Endothelial cell of umbilical vein (primary cell): ENCODE results near the gene NEO1. TPM values are rescaled to one million over a fixed set of nuclear protein-coding genes. Genes with fewer than 3 reads are reported as not detected.

Experiments used
- BruUV-seq: library from RNA; stranded (reverse); fragments of 400-500 nt; replicated peaks from 2 replicates; lab custom pipeline; 2021; lab: Mats Ljungman, UMichigan
- CTCF ChIA-PET: fragments of 300-600, 350-600 bp; sonication (Branson Sonifier 250); formaldehyde crosslinking; loops from one replicate; lab custom pipeline; 2021; ENCODE audit warnings: antibody characterized with exemption, inconsistent platforms; lab: Charles Lee
- POLR2A ChIA-PET: fragments of 300-600, 350-600 bp; sonication (Branson Sonifier 250); formaldehyde crosslinking; loops from one replicate; lab custom pipeline; 2021; ENCODE audit warnings: antibody characterized with exemption, inconsistent platforms; lab: Charles Lee
- DNase-seq: peaks from one replicate; pipeline ENCODE4 v3.0.0-alpha.2; 2011; ENCODE audit warnings: low read depth, low spot score
- FAIRE-seq: peaks from 2 replicates; lab custom pipeline; 2011; peaks lifted over from hg19 to GRCh38; lab: Jason Lieb, UNC
- H2AFZ ChIP-seq: 2 replicates; pipeline ENCODE4 v1.6.0; 2012; ENCODE audit warnings: low read depth, low read length, control low read depth, inconsistent platforms
- H3K27ac ChIP-seq: 2 replicates; pipeline ENCODE4 v1.5.1; 2011; ENCODE audit warnings: low read depth, mild to moderate bottlenecking, control low read depth, low read length, moderate library complexity; ENCODE audit not compliant: insufficient read depth
- H3K27me3 ChIP-seq, 2 experiments: 2 replicates each; pipeline versions ENCODE4 v1.6.0 to v1.6.1; 2011; ENCODE audit warnings: low read length in 2 of 2, mixed read lengths in 1 of 2; ENCODE audit not compliant: control insufficient read depth in 2 of 2, insufficient read depth in 2 of 2
- H3K36me3 ChIP-seq, 2 experiments: 2 replicates in 1 of 2; 3 replicates in 1 of 2; pipeline ENCODE4 v1.5.1; 2011; ENCODE audit warnings: low read length in 2 of 2, mild to moderate bottlenecking in 1 of 2, moderate library complexity in 1 of 2; ENCODE audit not compliant: control insufficient read depth in 2 of 2, insufficient read depth in 2 of 2; ENCODE audit errors: extremely low read depth in 1 of 2
- H3K4me1 ChIP-seq: 3 replicates; pipeline ENCODE4 v1.5.1; 2011; ENCODE audit warnings: mild to moderate bottlenecking, low read length; ENCODE audit not compliant: control insufficient read depth, insufficient read depth; ENCODE audit errors: extremely low read depth
- H3K4me2 ChIP-seq: 2 replicates; pipeline ENCODE4 v1.6.1; 2011; ENCODE audit warnings: low read length, control low read depth, mixed read lengths; ENCODE audit not compliant: insufficient read depth
- H3K4me3 ChIP-seq, 3 experiments: fragments of 200-600 bp in 1 of 3; sonication (generic), shearing (Covaris generic) in 1 of 3; replicated peaks in 1 of 3; 2 replicates each; pipeline ENCODE4 v1.5.1; 2011 to 2016; ENCODE audit warnings: control low read depth in 3 of 3, low read length in 3 of 3, mild to moderate bottlenecking in 2 of 3, inconsistent platforms in 1 of 3, low read depth in 1 of 3, moderate library complexity in 1 of 3; ENCODE audit not compliant: insufficient read depth in 1 of 3
- H3K79me2 ChIP-seq: 2 replicates; pipeline ENCODE4 v1.6.0; 2012; ENCODE audit warnings: low read length, inconsistent platforms; ENCODE audit not compliant: control insufficient read depth, insufficient read depth
- H3K9ac ChIP-seq: replicated peaks from 2 replicates; pipeline ENCODE3; 2011; ENCODE audit warnings: low read length, control low read depth; ENCODE audit not compliant: insufficient read depth; ENCODE audit errors: extremely low read depth
- H3K9me1 ChIP-seq: replicated peaks from 3 replicates; pipeline ENCODE4 v1.6.0; 2011; ENCODE audit warnings: mild to moderate bottlenecking, low read length; ENCODE audit not compliant: control insufficient read depth, insufficient read depth; ENCODE audit errors: extremely low read depth
- H3K9me3 ChIP-seq: replicated peaks from 2 replicates; pipeline ENCODE4 v1.5.1; 2012; ENCODE audit warnings: low read length, inconsistent platforms; ENCODE audit not compliant: control insufficient read depth, insufficient read depth
- H4K20me1 ChIP-seq: replicated peaks from 2 replicates; pipeline ENCODE3; 2011; ENCODE audit warnings: mild to moderate bottlenecking, low read length; ENCODE audit not compliant: control insufficient read depth, insufficient read depth; ENCODE audit errors: extremely low read depth
- EZH2 ChIP-seq: IDR thresholded peaks from 2 replicates; pipeline ENCODE4 v1.6.1; 2012; ENCODE audit warnings: borderline replicate concordance, low read depth, mild to moderate bottlenecking, moderate library complexity, low read length, inconsistent platforms; ENCODE audit not compliant: severe bottlenecking
- FOS ChIP-seq: IDR thresholded peaks from 2 replicates; pipeline ENCODE4 v1.6.1; 2011; ENCODE audit warnings: mild to moderate bottlenecking, low read length, moderate library complexity, borderline replicate concordance; ENCODE audit not compliant: insufficient read depth
- GATA2 ChIP-seq: IDR thresholded peaks from 2 replicates; pipeline ENCODE4 v1.7.0; 2011; ENCODE audit warnings: low read depth, mild to moderate bottlenecking, moderate library complexity, mixed read lengths, low read length; ENCODE audit not compliant: insufficient read length, insufficient read depth
- JUN ChIP-seq: IDR thresholded peaks from 2 replicates; pipeline ENCODE4 v1.6.1; 2011; ENCODE audit warnings: borderline replicate concordance, low read depth; ENCODE audit not compliant: insufficient read length, insufficient read depth
- MYC ChIP-seq: IDR thresholded peaks from one replicate; pipeline ENCODE4 v1.6.1; 2011; ENCODE audit warnings: mild to moderate bottlenecking, low read depth, low read length
- POLR2A ChIP-seq: IDR thresholded peaks from 2 replicates; pipeline ENCODE4 v1.6.1; 2012; ENCODE audit warnings: low read depth, mild to moderate bottlenecking, control low read depth, low read length
- POLR2AphosphoS5 ChIP-seq: IDR thresholded peaks from 2 replicates; pipeline ENCODE4 v1.6.1; 2012; ENCODE audit warnings: low read depth, mild to moderate bottlenecking, control low read depth, low read length, moderate library complexity; ENCODE audit not compliant: insufficient read depth
- dilution Hi-C: fragments of 300-500 bp; cut with MboI; formaldehyde crosslinking; loops from one replicate; pipeline ENCODE4 v1.15.0; 2019; ENCODE audit warnings: low sequenced_read_pairs; ENCODE audit not compliant: extremely low pct_ligation_motif_present
- intact Hi-C: fragments of 100-400 bp; cut with micrococcal nuclease; formaldehyde crosslinking; loops from one replicate; pipeline ENCODE4 v1.10.0; 2022
- polyA plus RNA-seq, 4 experiments: library from polyadenylated mRNA; depleted of rRNA in 3 of 4; stranded (reverse) in 3 of 4; unstranded in 1 of 4; fragments of >200 nt; gene quantifications; 2 replicates each; pipeline versions ENCODE4 v1.2.1 to v1.2.3, GENCODE V29; 2011 to 2012; ENCODE audit warnings: missing spikeins in 1 of 4
- total RNA-seq: library from RNA; stranded (reverse); gene quantifications from 2 replicates; pipeline ENCODE4 v1.2.3, GENCODE V29; 2021
- TF ChIP-seq, protein P1 (sequence below): IDR thresholded peaks from 2 replicates; pipeline ENCODE4 v1.6.1; 2011; ENCODE audit not compliant: insufficient read depth, insufficient read length
- TF ChIP-seq, protein P2 (sequence below), 2 donors: IDR thresholded peaks; 1 replicate in 1 of 2; 2 replicates in 1 of 2; pipeline ENCODE4 v1.5.1; 2011; ENCODE audit warnings: low read length in 2 of 2, mild to moderate bottlenecking in 2 of 2, moderate library complexity in 2 of 2, control low read depth in 1 of 2, inconsistent platforms in 1 of 2, low read depth in 1 of 2; ENCODE audit not compliant: insufficient read depth in 1 of 2; ENCODE audit errors: extremely low read depth in 1 of 2

NEO1 gene
- total and polyA plus RNA-seq, 2 donors (not counting 3 experiments of a cell fraction or from before 2014, with no cell fraction given), result 0.12 to 0.35 TPM

DNA sequence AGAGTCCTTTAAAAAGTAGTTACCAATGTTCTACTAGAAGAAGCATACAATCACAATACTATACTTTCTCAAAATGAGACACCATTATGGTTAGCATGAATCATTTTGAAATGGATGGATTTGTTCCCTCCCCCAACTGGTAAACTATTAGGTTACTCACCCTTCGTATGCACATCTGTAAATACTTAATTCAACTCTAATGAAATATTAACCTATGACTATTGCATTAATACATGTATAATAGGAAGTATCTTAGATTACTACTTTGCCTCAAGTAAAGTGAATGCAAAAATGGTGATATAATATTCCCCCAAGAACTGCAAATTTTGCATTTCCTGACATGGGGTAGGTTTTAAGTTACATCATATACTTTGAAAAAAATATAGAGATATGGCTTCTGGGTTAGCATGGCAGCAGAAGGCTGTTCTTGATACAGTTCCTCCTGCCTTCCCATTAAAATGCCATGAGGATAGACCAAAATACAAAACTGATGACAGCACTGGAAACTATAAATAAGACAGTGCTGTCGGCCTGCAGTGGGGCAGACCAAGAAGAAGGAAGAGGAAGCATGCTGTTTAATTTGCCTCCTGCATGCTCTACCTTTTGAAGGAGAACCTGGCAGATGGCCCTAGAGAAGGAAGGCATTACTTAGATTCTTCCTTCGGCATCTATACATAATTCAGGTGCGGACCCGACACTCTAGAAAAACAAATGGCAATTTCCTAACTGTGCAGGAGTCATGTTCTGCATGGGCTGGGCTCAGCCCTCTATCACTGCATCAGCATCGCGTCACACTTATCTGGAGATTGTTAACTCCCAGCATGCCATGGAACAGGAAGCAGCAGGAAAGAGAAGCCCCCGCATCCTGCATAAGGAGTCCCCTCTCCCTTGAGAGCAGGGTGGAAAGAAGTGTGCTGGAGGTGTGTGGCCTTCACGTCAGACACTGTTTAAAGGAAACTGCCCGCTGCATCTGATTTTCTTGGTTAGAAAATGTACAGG is 41.8 kb upstream of the NEO1 start:
- Histone ChIP-seq H3K4me3 (no peak overlapping the region), H3K4me2 (no peak overlapping the region), H3K36me3 (no peaks in the 10 kb centered on the region), H3K79me2 (no peaks in the 10 kb centered on the region), H4K20me1 (no peaks in the 10 kb centered on the region), H3K9ac (no peak overlapping the region), H3K27ac (no peak overlapping the region), H3K9me1 (no peaks in the 10 kb centered on the region), H2AFZ (no peak overlapping the region), H3K4me1 (no peaks in the 10 kb centered on the region), H3K9me3 (no peaks in the 10 kb centered on the region), H3K27me3 (peaks cover 0 to 2% of the 10 kb centered on the region in 2 experiments)
- FAIRE-seq (no peak), DNase-seq (no peak)
- intact Hi-C loops, result no loop called here
- CTCF ChIA-PET, result no interaction called here
- POLR2A ChIA-PET, result no interaction called here
- dilution Hi-C loops, result no loop called here
- TF ChIP-seq, protein P1, sequence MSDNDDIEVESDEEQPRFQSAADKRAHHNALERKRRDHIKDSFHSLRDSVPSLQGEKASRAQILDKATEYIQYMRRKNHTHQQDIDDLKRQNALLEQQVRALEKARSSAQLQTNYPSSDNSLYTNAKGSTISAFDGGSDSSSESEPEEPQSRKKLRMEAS, result no peak
- TF ChIP-seq EZH2 (no peak), POLR2AphosphoS5 (no peak), MYC (no peak), POLR2A (no peak), FOS (no peak), JUN (no peak), GATA2 (no peak)
- TF ChIP-seq, protein P2, sequence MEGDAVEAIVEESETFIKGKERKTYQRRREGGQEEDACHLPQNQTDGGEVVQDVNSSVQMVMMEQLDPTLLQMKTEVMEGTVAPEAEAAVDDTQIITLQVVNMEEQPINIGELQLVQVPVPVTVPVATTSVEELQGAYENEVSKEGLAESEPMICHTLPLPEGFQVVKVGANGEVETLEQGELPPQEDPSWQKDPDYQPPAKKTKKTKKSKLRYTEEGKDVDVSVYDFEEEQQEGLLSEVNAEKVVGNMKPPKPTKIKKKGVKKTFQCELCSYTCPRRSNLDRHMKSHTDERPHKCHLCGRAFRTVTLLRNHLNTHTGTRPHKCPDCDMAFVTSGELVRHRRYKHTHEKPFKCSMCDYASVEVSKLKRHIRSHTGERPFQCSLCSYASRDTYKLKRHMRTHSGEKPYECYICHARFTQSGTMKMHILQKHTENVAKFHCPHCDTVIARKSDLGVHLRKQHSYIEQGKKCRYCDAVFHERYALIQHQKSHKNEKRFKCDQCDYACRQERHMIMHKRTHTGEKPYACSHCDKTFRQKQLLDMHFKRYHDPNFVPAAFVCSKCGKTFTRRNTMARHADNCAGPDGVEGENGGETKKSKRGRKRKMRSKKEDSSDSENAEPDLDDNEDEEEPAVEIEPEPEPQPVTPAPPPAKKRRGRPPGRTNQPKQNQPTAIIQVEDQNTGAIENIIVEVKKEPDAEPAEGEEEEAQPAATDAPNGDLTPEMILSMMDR (IDR thresholded peaks at IDR 0.05; ENCODE audit: extremely low read depth in 1 of 2, insufficient read depth in 1 of 2, low read depth in 1 of 2, low read length in 2 of 2), result no peak
- BruUV-seq, result no TSS peak
